A673 (cell line): ENCODE data around the gene ADGRL3.

Source experiments
- CTCF ChIP-seq: fragments of 300-800, 200-600 bp; sonication (generic); conservative IDR thresholded peaks from 2 replicates; pipeline ENCODE4 v1.5.1; 2017; ENCODE audit warnings: low read depth, mild to moderate bottlenecking, antibody characterized with exemption, low read length, moderate library complexity, mixed read lengths
- EZH2 ChIP-seq: fragments of 200-600 bp; sonication (generic); IDR thresholded peaks from 2 replicates; pipeline ENCODE4 v1.6.1; 2017; ENCODE audit warnings: borderline replicate concordance, low read depth, mild to moderate bottlenecking, mixed read lengths, antibody characterized with exemption, low read length; ENCODE audit not compliant: poor library complexity, severe bottlenecking

- TF ChIP-seq EZH2 (no peak), CTCF (no peak)
These were observed 570.3 kb downstream of the ADGRL3 start for GRCh38 chr4:61770456-61770855.
